ENCODE measurements around the gene PTPRT. TPM values are rescaled to one million over a fixed set of nuclear protein-coding genes. Genes with fewer than 3 reads are reported as not detected.
A peak's percentile ranks its signal among the peaks of the same experiment; 100 is the strongest.

Gene PTPRT
- total and polyA plus RNA-seq, 11 donors, result 0.04 to 2.5 (median 0.25) TPM; not detected in 2

DNA sequence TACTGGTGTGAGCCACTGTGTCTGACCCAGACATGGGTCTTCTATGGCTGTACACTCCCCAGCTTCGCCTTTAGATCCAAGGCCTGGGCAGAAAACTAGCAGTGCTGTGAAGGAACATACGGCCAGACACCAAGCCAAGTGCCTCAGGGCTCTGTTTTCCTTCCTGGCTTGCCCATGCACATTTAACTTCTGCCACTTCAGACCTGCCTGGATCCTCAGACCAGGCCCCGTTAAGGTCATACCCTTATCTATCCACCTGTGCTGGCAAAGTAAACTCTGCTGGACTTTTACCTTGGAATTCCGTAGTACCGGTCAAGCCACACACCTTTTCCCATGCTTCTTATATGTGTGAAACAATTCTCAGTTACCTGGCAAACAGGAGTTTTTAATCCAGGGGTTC is 644.8 kb downstream of the PTPRT start:
- Histone ChIP-seq H3K4me3 (no peak overlapping the region), H3K27me3 (no peaks in the 10 kb centered on the region), H3K9me3 (no peaks in the 10 kb centered on the region), H3K27ac (no peak overlapping the region), H3K36me3 (no peaks in the 10 kb centered on the region), H3K4me1 (no peaks in the 10 kb centered on the region)
- DNase-seq (no peak), ATAC-seq (no peak)
- TF ChIP-seq POLR2A (IDR thresholded peaks at IDR 0.05), result no peak
- TF ChIP-seq, protein P1, sequence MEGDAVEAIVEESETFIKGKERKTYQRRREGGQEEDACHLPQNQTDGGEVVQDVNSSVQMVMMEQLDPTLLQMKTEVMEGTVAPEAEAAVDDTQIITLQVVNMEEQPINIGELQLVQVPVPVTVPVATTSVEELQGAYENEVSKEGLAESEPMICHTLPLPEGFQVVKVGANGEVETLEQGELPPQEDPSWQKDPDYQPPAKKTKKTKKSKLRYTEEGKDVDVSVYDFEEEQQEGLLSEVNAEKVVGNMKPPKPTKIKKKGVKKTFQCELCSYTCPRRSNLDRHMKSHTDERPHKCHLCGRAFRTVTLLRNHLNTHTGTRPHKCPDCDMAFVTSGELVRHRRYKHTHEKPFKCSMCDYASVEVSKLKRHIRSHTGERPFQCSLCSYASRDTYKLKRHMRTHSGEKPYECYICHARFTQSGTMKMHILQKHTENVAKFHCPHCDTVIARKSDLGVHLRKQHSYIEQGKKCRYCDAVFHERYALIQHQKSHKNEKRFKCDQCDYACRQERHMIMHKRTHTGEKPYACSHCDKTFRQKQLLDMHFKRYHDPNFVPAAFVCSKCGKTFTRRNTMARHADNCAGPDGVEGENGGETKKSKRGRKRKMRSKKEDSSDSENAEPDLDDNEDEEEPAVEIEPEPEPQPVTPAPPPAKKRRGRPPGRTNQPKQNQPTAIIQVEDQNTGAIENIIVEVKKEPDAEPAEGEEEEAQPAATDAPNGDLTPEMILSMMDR (IDR thresholded peaks at IDR 0.05), result no peak
- WGBS, 4 donors, result 71 to 83% (median 83%) methylated on average over 5 of the region's 5 CpGs
- intact Hi-C loops (cut with DNase I), result no loop called here

DNA sequence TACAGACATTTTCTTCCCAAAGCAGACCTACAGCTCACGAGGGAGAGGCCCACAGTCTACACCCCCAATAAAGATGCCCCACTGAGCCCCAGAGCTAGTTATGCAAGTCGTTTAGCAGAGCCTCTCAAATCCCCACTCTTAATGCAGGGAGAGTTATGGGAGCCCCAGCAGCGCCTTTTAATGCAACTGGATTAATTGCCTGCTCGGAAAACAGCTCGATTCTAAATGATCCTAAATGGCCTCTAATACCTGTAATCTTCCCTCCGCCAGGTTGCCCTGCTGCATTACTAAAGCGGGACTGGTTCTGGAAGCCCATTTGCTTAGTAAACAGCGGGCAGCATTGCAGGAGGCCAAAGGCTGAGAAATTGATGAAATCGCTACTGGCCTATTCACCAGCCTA is 656.9 kb downstream of the PTPRT start:
- no peaks in the 10 kb centered on the region for H3K36me3 ChIP-seq
- ATAC-seq (no peak), DNase-seq (no peak)
- intact Hi-C loops (cut with DNase I), result loop anchor here in 8 of 10 donors (5.0 to 10.0 kb wide), 7 partner anchors 328 to 798 kb away; partner anchors contain the start of gene PTPRT (in 3 of the 8)
- peaks cover 0 to 10% (median 0%) of the 10 kb centered on the region in 12 donors for H3K4me1 ChIP-seq
- H3K4me3 ChIP-seq, result no peak overlapping the region
- no peaks in the 10 kb centered on the region for H3K9me3 ChIP-seq
- H3K27me3 ChIP-seq, result peaks cover 0 to 5% (median 0%) of the 10 kb centered on the region in 9 donors
- no peak overlapping the region for H3K27ac ChIP-seq
- no peak for TF ChIP-seq POLR2A (IDR thresholded peaks at IDR 0.05)
- TF ChIP-seq, protein P1 (IDR thresholded peaks at IDR 0.05), result no peak
- 77 to 85% (median 80%) methylated on average over 9 of the region's 9 CpGs for WGBS, 4 donors

DNA sequence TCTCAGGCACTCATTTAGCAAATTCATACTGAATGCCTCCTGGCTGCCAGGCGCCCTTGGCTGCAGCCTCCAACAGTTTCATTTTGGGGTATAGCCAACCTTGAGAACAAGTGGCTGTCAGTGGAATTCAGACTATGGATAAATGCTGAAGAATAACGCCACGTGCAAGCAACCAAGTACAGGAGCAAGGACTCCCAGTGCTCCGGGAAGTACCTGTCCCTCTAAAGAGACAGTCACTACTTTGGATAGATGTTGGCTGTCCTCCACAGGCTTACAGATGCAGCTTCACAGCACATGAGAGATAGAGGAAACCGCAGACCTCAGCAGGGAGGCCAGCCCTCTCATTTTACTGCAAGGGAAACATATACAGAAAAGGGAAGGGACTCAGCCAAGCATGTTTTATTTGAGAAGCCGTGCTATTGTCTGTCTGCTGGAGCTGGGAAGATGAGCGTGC is 658.2 kb downstream of the PTPRT start:
- Histone ChIP-seq H3K4me3 (no peak overlapping the region), H3K4me1 (peaks cover 0 to 10% (median 0%) of the 10 kb centered on the region in 12 donors), H3K27me3 (peaks cover 0 to under 1% (median 0%) of the 10 kb centered on the region in 9 donors), H3K27ac (no peak overlapping the region), H3K36me3 (no peaks in the 10 kb centered on the region), H3K9me3 (no peaks in the 10 kb centered on the region)
- ATAC-seq (peak in 2 of 4 donors; percentile 28 to 41), DNase-seq (no peak)
- no peak for TF ChIP-seq POLR2A (IDR thresholded peaks at IDR 0.05)
- TF ChIP-seq, protein P1 (IDR thresholded peaks at IDR 0.05), result no peak
- 53 to 73% (median 68%) methylated on average over 7 of the region's 7 CpGs for WGBS, 4 donors
- intact Hi-C loops (cut with DNase I), result loop anchor here in 9 of 10 donors (2.0 to 10.0 kb wide), 9 partner anchors 327 to 797 kb away; partner anchors contain the start of gene PTPRT (in 3 of the 9)

DNA sequence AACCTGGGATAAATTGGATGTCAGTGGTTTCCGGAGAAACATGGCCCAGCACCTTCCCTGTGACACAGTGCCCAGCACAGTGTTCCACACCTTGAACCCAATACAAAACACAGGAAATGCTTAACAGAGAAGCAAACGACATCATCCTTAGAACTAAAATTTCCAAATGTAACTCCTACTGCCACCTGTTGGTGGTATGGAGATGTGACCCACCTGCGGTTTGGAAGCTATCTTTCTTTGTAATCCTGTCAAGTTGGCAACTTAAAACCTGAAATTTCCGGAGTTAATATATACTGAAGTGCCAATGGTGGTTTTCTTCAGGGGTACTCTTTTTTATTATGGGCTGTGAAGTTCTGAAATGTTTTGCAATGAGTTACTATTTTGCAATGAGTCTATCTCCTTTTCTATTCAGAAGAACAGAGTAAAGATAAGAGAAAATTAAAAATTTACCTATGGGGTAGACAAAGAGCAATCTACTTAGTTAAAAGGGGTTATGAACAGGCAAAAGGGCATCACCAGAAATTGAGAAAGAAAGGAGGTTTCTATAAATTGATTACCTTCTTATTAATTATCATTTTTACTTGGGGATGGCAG is 658.8 kb downstream of the PTPRT start:
- intact Hi-C loops (cut with DNase I), result loop anchor here in 9 of 10 donors (2.0 to 10.0 kb wide), 9 partner anchors 326 to 796 kb away; partner anchors contain the start of gene PTPRT (in 3 of the 9)
- Histone ChIP-seq H3K27ac (no peak overlapping the region), H3K27me3 (no peaks in the 10 kb centered on the region), H3K4me3 (no peak overlapping the region), H3K9me3 (no peaks in the 10 kb centered on the region), H3K4me1 (peaks cover 0 to 10% (median 0%) of the 10 kb centered on the region in 12 donors), H3K36me3 (no peaks in the 10 kb centered on the region)
- TF ChIP-seq, protein P1 (IDR thresholded peaks at IDR 0.05), result peak; percentile 49 to 80 (median 70)
- no peak for TF ChIP-seq POLR2A (IDR thresholded peaks at IDR 0.05)
- peak in 1 of 4 donors; percentile 38 for ATAC-seq
- 15 to 23% (median 20%) methylated on average over 4 of the region's 4 CpGs for WGBS, 4 donors
- DNase-seq, result no peak
